LNCAP (cell line): ENCODE data around the gene OTOS.

Experiments used
- CTCF ChIP-seq: fragments of 450-650 bp; IDR thresholded peaks from 2 replicates; pipeline ENCODE4 v1.5.1; 2017; ENCODE audit warnings: mild to moderate bottlenecking

Gene OTOS

GRCh38 chr2:240182476-240182875, 42.0 kb upstream of the OTOS start:
- TF ChIP-seq CTCF: no peak

GRCh38 chr2:240182001-240182400, 41.5 kb upstream of the OTOS start:
- no peak for TF ChIP-seq CTCF

GRCh38 chr2:240179941-240180666, 39.6 kb upstream of the OTOS start:
- TF ChIP-seq CTCF: no peak

GRCh38 chr2:240179186-240179815, 38.8 kb upstream of the OTOS start:
- no peak for TF ChIP-seq CTCF

GRCh38 chr2:240178564-240178963, 38.1 kb upstream of the OTOS start:
- TF ChIP-seq CTCF: no peak

- no peak for TF ChIP-seq CTCF
These were observed 34.0 kb upstream of the OTOS start for GRCh38 chr2:240174496-240174895.

GRCh38 chr2:240172071-240172895, 31.8 kb upstream of the OTOS start:
- no peak for TF ChIP-seq CTCF
